ENCODE data around the gene STAB2. TPM values are rescaled to one million over a fixed set of nuclear protein-coding genes. Genes with fewer than 3 reads are reported as not detected.

Gene STAB2
- total RNA-seq, 2 donors from 2014 or later = not detected

- no peaks in the 10 kb centered on the region for H3K36me3 Mint-ChIP-seq (ENCODE audit: low read depth)
- H3K4me3 ChIP-seq (ENCODE audit: low read length) = no peak overlapping the region
- 88 to 91% methylated on average over 5 to 6 of the region's 6 CpGs for WGBS, 2 experiments (ENCODE audit: insufficient coverage in 1 of 2, insufficient read length in 1 of 2)
- H3K9me3 Mint-ChIP-seq = no peaks in the 10 kb centered on the region
- no peak overlapping the region for H3K9ac ChIP-seq (ENCODE audit: extremely low read depth, low read length, poor library complexity, severe bottlenecking)
- H3K4me3 Mint-ChIP-seq = no peak overlapping the region
- H3K36me3 ChIP-seq (ENCODE audit: control insufficient read depth, insufficient read depth, low read length) = no peaks in the 10 kb centered on the region
- no peak overlapping the region for H3K27ac ChIP-seq (ENCODE audit: low read depth, low read length)
- no peaks in the 10 kb centered on the region for H3K27me3 Mint-ChIP-seq (ENCODE audit: insufficient read depth)
- no peak overlapping the region for H3K27ac Mint-ChIP-seq
- H3K4me1 ChIP-seq (ENCODE audit: control insufficient read depth, insufficient read depth, low read length) = no peaks in the 10 kb centered on the region
- no peaks in the 10 kb centered on the region for H3K4me1 Mint-ChIP-seq
- no peaks in the 10 kb centered on the region for H3K27me3 ChIP-seq (ENCODE audit: control insufficient read depth, insufficient read depth, low read length, poor library complexity, severe bottlenecking)
- no peak for TF ChIP-seq CTCF (conservative IDR thresholded peaks at IDR 0.05)
- H3K9me3 ChIP-seq (ENCODE audit: control insufficient read depth, low read length) = no peaks in the 10 kb centered on the region
- no peak for DNase-seq
Measured at GRCh38 chr12:103688376-103689063, 101.4 kb downstream of the STAB2 start.

DNA sequence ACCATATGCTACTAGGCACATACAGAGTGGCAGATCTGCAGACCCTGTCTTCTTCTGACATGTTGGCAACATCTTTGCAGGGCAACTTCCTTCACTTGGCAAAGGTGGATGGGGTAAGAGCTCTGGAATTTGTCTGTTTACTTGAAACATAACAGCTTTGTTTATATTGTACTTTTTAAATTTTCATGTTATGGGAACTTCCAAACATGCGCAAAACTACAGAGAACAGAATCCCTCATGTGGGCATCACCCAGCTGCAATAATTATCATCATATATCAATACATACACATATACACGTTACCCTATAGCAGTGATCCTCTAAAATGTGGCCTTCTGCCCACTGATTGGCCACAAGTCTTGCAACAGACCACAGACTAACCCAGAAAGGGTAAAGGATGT is 103.4 kb downstream of the STAB2 start:
- Histone ChIP-seq H3K9me3 (ENCODE audit: control insufficient read depth, low read length) (no peaks in the 10 kb centered on the region), H3K9ac (ENCODE audit: extremely low read depth, low read length, poor library complexity, severe bottlenecking) (no peak overlapping the region), H3K27me3 (ENCODE audit: control insufficient read depth, insufficient read depth, low read length, poor library complexity, severe bottlenecking) (no peaks in the 10 kb centered on the region), H3K4me3 (ENCODE audit: low read length) (no peak overlapping the region), H3K27ac (ENCODE audit: low read depth, low read length) (no peak overlapping the region), H3K4me1 (ENCODE audit: control insufficient read depth, insufficient read depth, low read length) (no peaks in the 10 kb centered on the region), H3K36me3 (ENCODE audit: control insufficient read depth, insufficient read depth, low read length) (no peaks in the 10 kb centered on the region)
- H3K36me3 Mint-ChIP-seq (ENCODE audit: low read depth) = no peaks in the 10 kb centered on the region
- H3K9me3 Mint-ChIP-seq = no peaks in the 10 kb centered on the region
- WGBS, 2 experiments (ENCODE audit: insufficient coverage in 1 of 2, insufficient read length in 1 of 2) = 85% methylated on average over 2 of the region's 2 CpGs; no CpG with 5 or more reads in 1 of the 2 experiments
- H3K4me1 Mint-ChIP-seq = no peaks in the 10 kb centered on the region
- no peak overlapping the region for H3K4me3 Mint-ChIP-seq
- no peak overlapping the region for H3K27ac Mint-ChIP-seq
- no peaks in the 10 kb centered on the region for H3K27me3 Mint-ChIP-seq (ENCODE audit: insufficient read depth)
- DNase-seq = no peak
- TF ChIP-seq CTCF (conservative IDR thresholded peaks at IDR 0.05) = no peak

GRCh38 chr12:103691063-103691462 is 104.0 kb downstream of the STAB2 start:
- no peaks in the 10 kb centered on the region for H3K4me1 Mint-ChIP-seq
- H3K27me3 Mint-ChIP-seq (ENCODE audit: insufficient read depth) = no peaks in the 10 kb centered on the region
- no peak for DNase-seq
- Histone ChIP-seq H3K4me3 (ENCODE audit: low read length) (no peak overlapping the region), H3K9me3 (ENCODE audit: control insufficient read depth, low read length) (no peaks in the 10 kb centered on the region), H3K27ac (ENCODE audit: low read depth, low read length) (no peak overlapping the region), H3K9ac (ENCODE audit: extremely low read depth, low read length, poor library complexity, severe bottlenecking) (no peak overlapping the region), H3K4me1 (ENCODE audit: control insufficient read depth, insufficient read depth, low read length) (no peaks in the 10 kb centered on the region), H3K36me3 (ENCODE audit: control insufficient read depth, insufficient read depth, low read length) (no peaks in the 10 kb centered on the region), H3K27me3 (ENCODE audit: control insufficient read depth, insufficient read depth, low read length, poor library complexity, severe bottlenecking) (no peaks in the 10 kb centered on the region)
- H3K27ac Mint-ChIP-seq = no peak overlapping the region
- no peak overlapping the region for H3K4me3 Mint-ChIP-seq
- 84 to 92% methylated on average over 2 to 3 of the region's 3 CpGs for WGBS, 2 experiments (ENCODE audit: insufficient coverage in 1 of 2, insufficient read length in 1 of 2)
- H3K36me3 Mint-ChIP-seq (ENCODE audit: low read depth) = no peaks in the 10 kb centered on the region
- TF ChIP-seq CTCF (conservative IDR thresholded peaks at IDR 0.05) = no peak
- H3K9me3 Mint-ChIP-seq = no peaks in the 10 kb centered on the region

All from endodermal cell (in vitro differentiated cells).